Osteoblast (primary cell): ENCODE data around the gene RNF144A. TPM values are rescaled to one million over a fixed set of nuclear protein-coding genes. Genes with fewer than 3 reads are reported as not detected.

ENCODE experiments used
- DNase-seq: peaks from one replicate; pipeline ENCODE4 v3.0.0; 2011; ENCODE audit warnings: low spot score, mixed read lengths; ENCODE audit not compliant: insufficient read length; ENCODE audit errors: missing footprints
- H2AFZ ChIP-seq: 2 replicates; pipeline ENCODE4 v1.6.0; 2011; ENCODE audit warnings: mild to moderate bottlenecking, low read length
- H3K27ac ChIP-seq: 2 replicates; pipeline ENCODE4 v1.5.1; 2011; ENCODE audit warnings: mild to moderate bottlenecking, low read depth, low read length, moderate library complexity
- H3K27me3 ChIP-seq: 2 replicates; pipeline ENCODE4 v1.6.0; 2012; ENCODE audit warnings: mild to moderate bottlenecking, control low read depth, inconsistent platforms, low read length, moderate library complexity; ENCODE audit not compliant: insufficient read depth
- H3K36me3 ChIP-seq: 2 replicates; pipeline ENCODE4 v1.5.1; 2011; ENCODE audit warnings: mild to moderate bottlenecking, low read length, control low read depth, moderate library complexity; ENCODE audit not compliant: insufficient read depth
- H3K4me1 ChIP-seq: 2 replicates; pipeline ENCODE4 v1.5.1; 2011; ENCODE audit warnings: mild to moderate bottlenecking, low read length, control low read depth, moderate library complexity; ENCODE audit not compliant: insufficient read depth
- H3K4me2 ChIP-seq: 2 replicates; pipeline ENCODE4 v1.6.0; 2011; ENCODE audit warnings: mild to moderate bottlenecking, low read length; ENCODE audit not compliant: insufficient read depth
- H3K4me3 ChIP-seq: fragments of 200-600 bp; sonication (generic); 3 replicates; pipeline ENCODE4 v1.5.1; 2012; ENCODE audit warnings: mild to moderate bottlenecking, low read length, inconsistent platforms; ENCODE audit not compliant: insufficient read depth
- H3K79me2 ChIP-seq: 2 replicates; pipeline ENCODE4 v1.6.0; 2012; ENCODE audit warnings: mild to moderate bottlenecking, low read length, control low read depth, inconsistent platforms; ENCODE audit not compliant: insufficient read depth
- H3K9me3 ChIP-seq: 2 replicates; pipeline ENCODE4 v1.5.1; 2011; ENCODE audit warnings: low read depth, low read length, control low read depth
- H4K20me1 ChIP-seq: 2 replicates; pipeline ENCODE4 v1.6.0; 2012; ENCODE audit warnings: mild to moderate bottlenecking, low read length, control low read depth; ENCODE audit not compliant: insufficient read depth
- CTCF ChIP-seq: IDR thresholded peaks from 2 replicates; pipeline ENCODE4 v1.5.1; 2011; ENCODE audit warnings: mild to moderate bottlenecking, low read depth, low read length, moderate library complexity; ENCODE audit errors: extremely low read depth
- total RNA-seq: library from RNA; depleted of rRNA; stranded (reverse); fragments of >200 nt; gene quantifications from 2 replicates; pipeline ENCODE4 v1.2.3, GENCODE V29; 2012

The RNF144A gene
- total RNA-seq, 1 donor = 15.9 TPM

- DNase-seq = no peak
- no peak overlapping the region for H3K4me2 ChIP-seq
- H3K4me1 ChIP-seq = peaks cover 5% of the 10 kb centered on the region
- no peaks in the 10 kb centered on the region for H3K9me3 ChIP-seq
- no peaks in the 10 kb centered on the region for H3K36me3 ChIP-seq
- no peaks in the 10 kb centered on the region for H3K79me2 ChIP-seq
- H3K27ac ChIP-seq = no peak overlapping the region
- H4K20me1 ChIP-seq = no peaks in the 10 kb centered on the region
- TF ChIP-seq CTCF = no peak
- no peak overlapping the region for H3K4me3 ChIP-seq
- H2AFZ ChIP-seq = no peak overlapping the region
- peaks cover 25% of the 10 kb centered on the region for H3K27me3 ChIP-seq
Observed at GRCh38 chr2:6947929-6948676, 30.9 kb downstream of the RNF144A start.

DNA sequence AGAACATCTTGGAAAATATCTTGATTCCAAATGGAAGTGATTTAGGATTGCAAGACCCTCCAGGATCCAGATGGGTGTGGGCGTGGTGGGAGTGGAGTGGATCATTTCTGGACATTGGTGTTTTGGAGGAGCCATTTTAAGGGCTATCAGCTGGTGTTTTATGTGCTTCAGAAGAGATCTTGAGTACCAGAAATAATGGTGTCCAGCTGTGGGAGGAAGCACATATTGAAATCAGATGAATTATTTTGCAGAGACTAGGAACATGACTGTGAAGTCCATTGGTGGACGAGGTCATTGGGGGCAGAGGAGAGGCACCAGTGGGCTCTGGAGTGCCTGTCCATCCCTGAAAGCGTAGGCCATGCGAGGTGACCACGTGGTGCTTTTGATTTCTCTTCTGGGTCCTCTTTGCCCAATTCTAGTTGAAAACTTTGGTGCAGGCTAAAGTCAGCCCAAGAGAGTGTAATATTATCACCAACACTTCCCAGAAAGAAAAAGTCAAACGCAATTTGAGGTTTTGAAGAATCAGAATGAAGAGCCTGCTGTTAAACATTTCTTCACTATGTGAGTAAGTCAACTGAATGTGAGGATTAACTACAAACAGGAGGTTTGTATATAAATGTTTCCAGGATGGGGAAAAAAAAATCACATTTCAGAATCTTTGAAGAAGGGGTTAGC lies 31.6 kb downstream of the RNF144A start:
- H3K79me2 ChIP-seq = no peaks in the 10 kb centered on the region
- DNase-seq = no peak
- no peak overlapping the region for H3K4me2 ChIP-seq
- H3K27ac ChIP-seq = no peak overlapping the region
- H3K9me3 ChIP-seq = no peaks in the 10 kb centered on the region
- no peaks in the 10 kb centered on the region for H4K20me1 ChIP-seq
- H2AFZ ChIP-seq = no peak overlapping the region
- H3K27me3 ChIP-seq = peaks cover 25% of the 10 kb centered on the region
- no peaks in the 10 kb centered on the region for H3K36me3 ChIP-seq
- H3K4me1 ChIP-seq = peaks cover 5% of the 10 kb centered on the region
- no peak for TF ChIP-seq CTCF
- H3K4me3 ChIP-seq = no peak overlapping the region

DNA sequence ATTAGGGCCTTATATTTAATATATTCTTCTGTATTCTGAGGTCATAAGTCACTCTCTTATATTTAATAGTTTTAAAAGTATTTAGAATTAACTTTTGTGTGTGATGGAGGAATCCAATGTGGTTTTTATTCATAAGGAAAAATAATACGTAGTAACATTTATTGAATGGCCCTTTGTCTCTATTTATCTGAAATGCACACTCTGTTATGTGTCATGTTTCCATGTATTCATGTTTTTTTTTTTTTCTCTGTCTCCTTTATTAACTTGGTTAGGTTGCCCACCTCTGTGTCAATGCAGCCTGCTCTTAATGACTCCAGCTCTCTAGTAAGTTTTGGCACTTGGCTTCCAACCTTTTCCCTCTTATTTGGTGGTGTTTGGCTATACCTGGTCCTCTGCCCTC lies 33.8 kb downstream of the RNF144A start:
- H3K4me2 ChIP-seq = no peak overlapping the region
- no peaks in the 10 kb centered on the region for H3K36me3 ChIP-seq
- TF ChIP-seq CTCF = no peak
- peaks cover 24% of the 10 kb centered on the region for H3K27me3 ChIP-seq
- peaks cover 5% of the 10 kb centered on the region for H3K4me1 ChIP-seq
- no peaks in the 10 kb centered on the region for H3K9me3 ChIP-seq
- H3K79me2 ChIP-seq = no peaks in the 10 kb centered on the region
- H4K20me1 ChIP-seq = no peaks in the 10 kb centered on the region
- DNase-seq = no peak
- H3K4me3 ChIP-seq = no peak overlapping the region
- H2AFZ ChIP-seq = no peak overlapping the region
- H3K27ac ChIP-seq = no peak overlapping the region

DNA sequence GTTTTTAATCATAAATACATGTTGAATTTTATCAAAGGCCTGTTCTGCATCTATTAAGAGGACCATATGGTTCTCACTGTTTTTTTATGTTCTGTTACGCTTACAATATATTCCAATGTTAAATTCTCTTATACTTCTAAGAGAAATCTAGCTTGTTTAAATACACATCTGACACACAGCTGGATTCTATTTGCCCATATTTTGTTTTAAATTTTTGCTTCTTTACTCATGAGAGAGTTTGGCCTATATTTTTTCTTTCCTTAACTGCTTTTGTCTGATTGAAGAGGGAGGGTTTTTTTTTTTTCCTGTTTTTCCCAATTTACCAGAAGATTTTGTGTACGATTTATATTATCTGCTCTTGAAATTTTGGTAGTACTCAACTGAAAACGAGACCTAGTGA lies 34.9 kb downstream of the RNF144A start:
- no peaks in the 10 kb centered on the region for H4K20me1 ChIP-seq
- peaks cover 24% of the 10 kb centered on the region for H3K27me3 ChIP-seq
- H3K4me1 ChIP-seq = no peaks in the 10 kb centered on the region
- H3K9me3 ChIP-seq = no peaks in the 10 kb centered on the region
- H3K4me3 ChIP-seq = no peak overlapping the region
- no peaks in the 10 kb centered on the region for H3K36me3 ChIP-seq
- DNase-seq = no peak
- H3K79me2 ChIP-seq = no peaks in the 10 kb centered on the region
- no peak overlapping the region for H2AFZ ChIP-seq
- TF ChIP-seq CTCF = no peak
- H3K4me2 ChIP-seq = no peak overlapping the region
- no peak overlapping the region for H3K27ac ChIP-seq
